GM23248 (cell line): ENCODE measurements around the gene STAMBPL1. TPM values are rescaled to one million over a fixed set of nuclear protein-coding genes. Genes with fewer than 3 reads are reported as not detected.

Experiments
- DNase-seq: peaks from one replicate; pipeline ENCODE4 v3.0.0-alpha.2; 2015
- H2AFZ ChIP-seq: fragments of 200-600 bp; sonication (generic); 2 replicates; pipeline ENCODE4 v1.6.1; 2016; ENCODE audit warnings: antibody characterized with exemption
- H3F3A ChIP-seq: fragments of 200-600 bp; sonication (generic); 2 replicates; pipeline ENCODE4 v1.6.1; 2016; ENCODE audit warnings: mild to moderate bottlenecking, antibody characterized with exemption, mixed run types; ENCODE audit not compliant: insufficient read depth
- H3K27ac ChIP-seq: fragments of 200-600 bp; sonication (generic); 2 replicates; pipeline ENCODE4 v1.5.1; 2016; ENCODE audit warnings: mild to moderate bottlenecking
- H3K27me3 ChIP-seq: fragments of 200-600 bp; sonication (generic); replicated peaks from 2 replicates; pipeline ENCODE4 v1.6.1; 2016; ENCODE audit warnings: mild to moderate bottlenecking; ENCODE audit not compliant: insufficient read depth
- H3K36me3 ChIP-seq: fragments of 200-600 bp; sonication (generic); 2 replicates; pipeline ENCODE4 v1.6.1; 2016; ENCODE audit warnings: low read depth, mild to moderate bottlenecking
- H3K4me1 ChIP-seq: fragments of 200-600 bp; sonication (generic); 2 replicates; pipeline ENCODE4 v1.6.1; 2016; ENCODE audit warnings: mild to moderate bottlenecking; ENCODE audit not compliant: insufficient read depth
- H3K4me2 ChIP-seq: fragments of 200-600 bp; sonication (generic); one replicate; pipeline ENCODE4 v1.6.1; 2016; ENCODE audit warnings: mild to moderate bottlenecking; ENCODE audit not compliant: unreplicated experiment
- H3K4me3 ChIP-seq: fragments of 200-600 bp; sonication (generic); 2 replicates; pipeline ENCODE4 v1.5.1; 2016; ENCODE audit warnings: mild to moderate bottlenecking
- H3K79me2 ChIP-seq: fragments of 200-600 bp; sonication (generic); 2 replicates; pipeline ENCODE4 v1.6.1; 2016; ENCODE audit warnings: mild to moderate bottlenecking; ENCODE audit not compliant: insufficient read depth
- H3K9ac ChIP-seq: fragments of 200-600 bp; sonication (generic); 2 replicates; pipeline ENCODE4 v1.6.1; 2016; ENCODE audit warnings: mild to moderate bottlenecking
- H3K9me2 ChIP-seq: fragments of 200-600 bp; sonication (generic); 2 replicates; pipeline ENCODE4 v1.6.1; 2016; ENCODE audit warnings: mixed run types, mild to moderate bottlenecking, moderate library complexity; ENCODE audit not compliant: insufficient read depth
- H3K9me3 ChIP-seq: fragments of 200-600 bp; sonication (generic); one replicate; pipeline ENCODE4 v1.6.1; 2017; ENCODE audit warnings: low read depth
- H4K20me1 ChIP-seq: fragments of 200-600 bp; sonication (generic); 2 replicates; pipeline ENCODE4 v1.6.0; 2016; ENCODE audit not compliant: insufficient read depth
- EZH2 ChIP-seq: fragments of 200-600 bp; sonication (generic); IDR thresholded peaks from 2 replicates; pipeline ENCODE4 v1.6.1; 2018; ENCODE audit warnings: antibody characterized with exemption, mild to moderate bottlenecking; ENCODE audit not compliant: insufficient read depth, poor library complexity, severe bottlenecking
- EZH2phosphoT487 ChIP-seq: fragments of 200-600 bp; sonication (generic); IDR thresholded peaks from 2 replicates; pipeline ENCODE4 v1.6.1; 2018; ENCODE audit warnings: antibody characterized with exemption, moderate library complexity, mild to moderate bottlenecking, low read depth; ENCODE audit not compliant: insufficient read depth
- WGBS, 2 experiments: methylation state at CpG; one replicate each; pipeline ENCODE4 v1.1.6; 2015 to 2017; ENCODE audit warnings: low lambda C conversion rate in 2 of 2, low coverage in 1 of 2; ENCODE audit errors: missing lambda C conversion rate in 2 of 2; 5-methylcytosine and 5-hydroxymethylcytosine counted together
- in situ Hi-C: fragments of 300-500 bp; cut with MboI; formaldehyde crosslinking; loops from 2 replicates; pipeline ENCODE4 v1.15.0; 2020
- polyA plus RNA-seq: library from polyadenylated mRNA; unstranded; fragments of >200 nt; fragmentation: Nextera tagmentation; extraction: Ambion mirVana; gene quantifications from 2 replicates; pipeline ENCODE4 v1.2.1, GENCODE V29; 2016
- total RNA-seq: library from RNA; depleted of rRNA; stranded (reverse); fragments of >200 nt; shearing (Covaris generic); gene quantifications from 2 replicates; pipeline ENCODE4 v1.2.3, GENCODE V29; 2014

STAMBPL1 gene
- total and polyA plus RNA-seq, 2 experiments from 2014 or later, result 13.3 to 23.9 TPM

DNA sequence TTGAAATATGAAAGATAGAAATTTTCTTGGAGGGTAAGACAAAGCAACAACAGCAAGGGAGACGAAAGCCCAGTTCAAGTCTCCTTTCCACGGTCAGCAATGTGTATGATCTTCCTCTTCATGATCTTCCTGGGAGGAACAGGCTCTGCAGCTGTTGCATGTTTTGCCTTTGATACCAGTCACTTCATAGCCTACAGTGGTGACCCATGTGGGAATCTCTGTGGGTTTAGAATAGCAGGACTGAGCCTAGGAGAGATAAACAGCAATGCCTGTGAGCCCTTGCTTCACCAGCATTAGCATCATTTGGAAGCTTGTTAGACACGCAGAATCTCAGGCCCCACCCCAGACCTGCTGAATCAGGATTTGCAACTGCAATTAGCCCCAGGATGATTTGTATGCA lies 31.8 kb downstream of the STAMBPL1 start:
- 97 to 99% methylated on average over 3 of the region's 3 CpGs for WGBS, 2 experiments

DNA sequence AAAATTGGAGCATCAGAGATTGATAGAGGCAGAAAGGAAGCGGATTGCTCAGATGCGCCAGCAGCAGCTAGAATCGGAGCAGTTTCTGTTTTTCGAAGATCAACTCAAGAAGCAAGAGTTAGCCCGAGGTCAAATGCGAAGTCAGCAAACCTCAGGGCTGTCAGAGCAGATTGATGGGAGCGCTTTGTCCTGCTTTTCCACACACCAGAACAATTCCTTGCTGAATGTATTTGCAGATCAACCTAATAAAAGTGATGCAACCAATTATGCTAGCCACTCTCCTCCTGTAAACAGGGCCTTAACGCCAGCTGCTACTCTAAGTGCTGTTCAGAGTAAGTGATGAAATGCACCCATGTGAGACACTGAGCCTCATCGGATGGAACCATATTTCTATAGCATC lies 33.1 kb downstream of the STAMBPL1 start:
- Histone ChIP-seq H3K4me2 (no peak overlapping the region), H3K9me2 (no peaks in the 10 kb centered on the region), H3K36me3 (peaks cover 31% of the 10 kb centered on the region), H3K4me3 (no peak overlapping the region), H3K9me3 (no peaks in the 10 kb centered on the region), H3F3A (no peaks in the 10 kb centered on the region), H4K20me1 (no peaks in the 10 kb centered on the region), H3K27ac (no peak overlapping the region), H3K79me2 (no peaks in the 10 kb centered on the region), H3K4me1 (no peaks in the 10 kb centered on the region), H3K27me3 (no peaks in the 10 kb centered on the region), H2AFZ (no peak overlapping the region), H3K9ac (no peak overlapping the region)
- WGBS, 2 experiments, result 86 to 89% methylated on average over 9 of the region's 9 CpGs
- TF ChIP-seq EZH2 (no peak), EZH2phosphoT487 (no peak)
- DNase-seq, result no peak
- in situ Hi-C loops, result no loop called here

More for the DNA sequence above, 31.8 kb downstream of the STAMBPL1 start:
- Histone ChIP-seq H3K27ac (no peak overlapping the region), H3K27me3 (no peaks in the 10 kb centered on the region), H3K9me3 (no peaks in the 10 kb centered on the region), H3K4me1 (no peaks in the 10 kb centered on the region), H3K9ac (no peak overlapping the region), H3F3A (no peaks in the 10 kb centered on the region), H3K79me2 (no peaks in the 10 kb centered on the region), H2AFZ (no peak overlapping the region), H3K9me2 (no peaks in the 10 kb centered on the region), H3K4me3 (no peak overlapping the region), H3K4me2 (no peak overlapping the region), H4K20me1 (no peaks in the 10 kb centered on the region), H3K36me3 (peaks cover 32% of the 10 kb centered on the region)
- DNase-seq, result no peak
- in situ Hi-C loops, result no loop called here
- TF ChIP-seq EZH2phosphoT487 (no peak), EZH2 (no peak)

DNA sequence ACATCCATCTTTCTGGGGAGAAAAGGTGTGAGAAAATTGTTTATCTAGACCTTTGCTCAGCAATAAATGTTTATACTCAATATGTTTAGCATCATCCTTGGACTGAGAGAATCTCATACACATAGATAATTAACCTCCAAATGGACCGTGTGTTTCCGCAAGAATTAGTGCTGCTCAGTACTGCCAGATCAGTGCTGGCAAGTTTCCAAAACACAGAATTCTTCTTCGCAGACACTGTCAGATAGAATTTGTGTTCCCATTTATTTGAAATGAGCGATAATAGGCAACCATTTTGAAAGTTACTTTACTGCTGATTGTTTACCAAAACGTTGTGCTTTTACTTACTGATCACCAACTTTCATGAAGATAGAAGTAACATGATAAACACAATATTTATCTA lies 33.7 kb downstream of the STAMBPL1 start:
- DNase-seq, result no peak
- no peaks in the 10 kb centered on the region for H3F3A ChIP-seq
- no peak overlapping the region for H2AFZ ChIP-seq
- 65 to 66% methylated on average over 5 of the region's 5 CpGs for WGBS, 2 experiments
- H3K9me3 ChIP-seq, result no peaks in the 10 kb centered on the region
- H3K79me2 ChIP-seq, result no peaks in the 10 kb centered on the region
- H3K4me2 ChIP-seq, result no peak overlapping the region
- H3K27ac ChIP-seq, result no peak overlapping the region
- no peaks in the 10 kb centered on the region for H4K20me1 ChIP-seq
- H3K9me2 ChIP-seq, result no peaks in the 10 kb centered on the region
- peaks cover 33% of the 10 kb centered on the region for H3K36me3 ChIP-seq
- no peak overlapping the region for H3K4me3 ChIP-seq
- H3K9ac ChIP-seq, result no peak overlapping the region
- no peaks in the 10 kb centered on the region for H3K4me1 ChIP-seq
- TF ChIP-seq EZH2phosphoT487 (no peak), EZH2 (no peak)
- H3K27me3 ChIP-seq, result no peaks in the 10 kb centered on the region
- in situ Hi-C loops, result no loop called here

DNA sequence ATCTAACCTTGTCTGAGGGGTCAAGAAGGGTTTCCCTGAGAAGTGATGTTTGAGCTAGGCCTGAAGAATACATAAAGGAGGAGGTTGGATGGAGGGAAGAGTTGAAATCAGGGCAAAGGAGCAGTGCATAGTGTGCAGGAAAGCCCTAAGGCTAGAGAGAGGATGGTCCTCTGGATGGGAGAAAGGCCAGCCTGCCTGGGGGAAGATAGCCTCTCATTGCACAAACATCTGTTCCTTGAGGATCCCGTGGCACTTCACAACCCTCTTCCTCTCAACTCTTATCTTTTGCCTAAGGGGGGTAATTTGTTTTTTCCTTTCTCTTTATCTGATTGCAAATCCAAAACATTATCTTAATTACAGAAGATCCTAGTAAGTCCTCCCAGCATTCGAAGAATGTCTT lies 35.7 kb downstream of the STAMBPL1 start:
- Histone ChIP-seq H3K4me2 (no peak overlapping the region), H3K4me1 (peaks cover 13% of the 10 kb centered on the region), H4K20me1 (no peaks in the 10 kb centered on the region), H2AFZ (no peak overlapping the region), H3K9me3 (no peaks in the 10 kb centered on the region), H3K27me3 (no peaks in the 10 kb centered on the region), H3K9ac (no peak overlapping the region), H3F3A (peaks cover 16% of the 10 kb centered on the region; the same call in 1 of the 2 replicates), H3K9me2 (no peaks in the 10 kb centered on the region), H3K36me3 (peaks cover 29% of the 10 kb centered on the region), H3K27ac (no peak overlapping the region), H3K79me2 (no peaks in the 10 kb centered on the region), H3K4me3 (no peak overlapping the region)
- TF ChIP-seq EZH2phosphoT487, result no peak
- no peak for TF ChIP-seq EZH2
- in situ Hi-C loops, result no loop called here
- no peak for DNase-seq
- WGBS, 2 experiments, result 83 to 86% methylated on average over 2 of the region's 2 CpGs

DNA sequence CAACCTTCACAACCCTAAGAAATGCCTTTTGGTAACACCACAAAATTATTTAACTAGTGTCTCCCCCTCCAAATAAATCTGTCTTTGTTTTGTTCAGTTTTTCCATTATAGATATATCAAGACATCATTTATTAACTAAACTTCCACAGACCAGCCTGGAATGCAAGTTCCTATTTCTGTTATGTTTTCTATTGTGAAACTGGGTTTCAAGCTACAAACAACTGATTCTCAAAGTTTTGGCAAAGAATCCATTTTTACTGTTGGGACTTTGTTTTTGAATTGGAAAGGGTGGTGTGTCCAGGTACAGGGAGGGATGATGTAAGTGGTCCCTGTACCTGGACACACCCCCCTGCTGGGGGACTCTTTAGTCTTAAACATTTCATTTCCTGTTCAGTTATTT lies 36.2 kb downstream of the STAMBPL1 start:
- in situ Hi-C loops, result no loop called here
- Histone ChIP-seq H3K9me2 (no peaks in the 10 kb centered on the region), H3K27me3 (no peaks in the 10 kb centered on the region), H3K79me2 (no peaks in the 10 kb centered on the region), H3K4me3 (no peak overlapping the region), H3K9ac (no peak overlapping the region), H3K9me3 (no peaks in the 10 kb centered on the region), H2AFZ (no peak overlapping the region), H3K4me1 (peaks cover 17% of the 10 kb centered on the region), H3K27ac (no peak overlapping the region), H3F3A (peaks cover 18% of the 10 kb centered on the region), H4K20me1 (no peaks in the 10 kb centered on the region), H3K36me3 (peaks cover 28% of the 10 kb centered on the region), H3K4me2 (no peak overlapping the region)
- DNase-seq, result no peak
- TF ChIP-seq EZH2phosphoT487 (no peak), EZH2 (no peak)
